Thyroid gland (tissue), 4 donors: ENCODE measurements around the gene PRKCZ.

Experiments used
- POLR2A ChIP-seq, 2 donors: fragments of 450-650 bp; IDR thresholded peaks; one replicate each; pipeline ENCODE4 v1.6.1; 2017; ENCODE audit warnings: antibody characterized with exemption in 2 of 2, mild to moderate bottlenecking in 2 of 2, moderate library complexity in 1 of 2
- TF ChIP-seq, protein P1 (sequence below), 6 experiments: fragments of 200-600 bp in 3 of 6; fragments of 450-650 bp in 3 of 6; sonication (generic) in 3 of 6; IDR thresholded peaks; one replicate each; pipeline ENCODE4 v1.5.1; 2016 to 2019; ENCODE audit warnings: antibody characterized with exemption in 6 of 6, mild to moderate bottlenecking in 2 of 6, inconsistent platforms in 1 of 6, moderate library complexity in 1 of 6

- TF ChIP-seq POLR2A (IDR thresholded peaks at IDR 0.05) = no peak
- TF ChIP-seq, protein P1, sequence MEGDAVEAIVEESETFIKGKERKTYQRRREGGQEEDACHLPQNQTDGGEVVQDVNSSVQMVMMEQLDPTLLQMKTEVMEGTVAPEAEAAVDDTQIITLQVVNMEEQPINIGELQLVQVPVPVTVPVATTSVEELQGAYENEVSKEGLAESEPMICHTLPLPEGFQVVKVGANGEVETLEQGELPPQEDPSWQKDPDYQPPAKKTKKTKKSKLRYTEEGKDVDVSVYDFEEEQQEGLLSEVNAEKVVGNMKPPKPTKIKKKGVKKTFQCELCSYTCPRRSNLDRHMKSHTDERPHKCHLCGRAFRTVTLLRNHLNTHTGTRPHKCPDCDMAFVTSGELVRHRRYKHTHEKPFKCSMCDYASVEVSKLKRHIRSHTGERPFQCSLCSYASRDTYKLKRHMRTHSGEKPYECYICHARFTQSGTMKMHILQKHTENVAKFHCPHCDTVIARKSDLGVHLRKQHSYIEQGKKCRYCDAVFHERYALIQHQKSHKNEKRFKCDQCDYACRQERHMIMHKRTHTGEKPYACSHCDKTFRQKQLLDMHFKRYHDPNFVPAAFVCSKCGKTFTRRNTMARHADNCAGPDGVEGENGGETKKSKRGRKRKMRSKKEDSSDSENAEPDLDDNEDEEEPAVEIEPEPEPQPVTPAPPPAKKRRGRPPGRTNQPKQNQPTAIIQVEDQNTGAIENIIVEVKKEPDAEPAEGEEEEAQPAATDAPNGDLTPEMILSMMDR (IDR thresholded peaks at IDR 0.05) = no peak
Measured at GRCh38 chr1:2197707-2198165, 147.5 kb downstream of the PRKCZ start.
